ENCODE data around the gene RTKN. TPM values are rescaled to one million over a fixed set of nuclear protein-coding genes. Genes with fewer than 3 reads are reported as not detected.
A peak's percentile ranks its signal among the peaks of the same experiment; 100 is the strongest.

RTKN gene
- total RNA-seq, 1 donor from 2014 or later: 26.6 TPM

GRCh38 chr2:74439373-74439772 lies 2.4 kb downstream of the RTKN start:
- peaks cover 21 to 33% (median 32%) of the 10 kb centered on the region in 3 donors for H3K4me1 ChIP-seq (ENCODE audit: control insufficient read depth in 3 of 3, insufficient read depth in 3 of 3, low read length in 3 of 3)
- peak overlapping the region; percentile 72 to 85 (median 81) for H3K9ac ChIP-seq (ENCODE audit: low read depth in 1 of 3, low read length in 3 of 3)
- peak overlapping the region; percentile 78 to 85 (median 80) for H3K4me3 ChIP-seq (ENCODE audit: low read length in 3 of 3)
- H3K27ac ChIP-seq (ENCODE audit: low read depth, low read length): peak overlapping the region; percentile 76
- no peaks in the 10 kb centered on the region for H3K9me3 ChIP-seq (ENCODE audit: control insufficient read depth in 3 of 3, low read length in 3 of 3)
- H3K36me3 ChIP-seq (ENCODE audit: control insufficient read depth in 3 of 3, insufficient read depth in 3 of 3, low read length in 3 of 3): no peaks in the 10 kb centered on the region
- H3K27me3 ChIP-seq (ENCODE audit: control insufficient read depth in 3 of 3, insufficient read depth in 3 of 3, low read length in 3 of 3): peaks cover 0 to 37% (median 30%) of the 10 kb centered on the region in 3 donors

DNA sequence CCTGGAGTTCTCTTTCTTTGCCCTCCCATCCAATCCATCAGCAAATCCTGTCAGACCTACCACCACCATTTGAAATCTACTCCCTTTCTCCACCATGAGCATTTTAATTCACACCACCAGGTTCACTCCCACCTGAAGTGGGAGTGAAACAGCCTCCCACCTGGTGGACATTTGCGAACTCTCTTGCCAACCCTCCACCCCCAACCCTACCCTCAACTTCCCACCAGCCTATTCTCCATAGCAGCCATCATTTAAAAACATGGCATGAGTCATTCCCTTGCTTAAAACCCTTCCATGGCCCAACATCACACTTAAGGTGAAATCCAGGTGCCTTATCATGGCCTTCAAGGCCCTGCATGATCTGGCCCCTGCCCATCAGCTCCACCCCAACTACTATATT lies 3.5 kb downstream of the RTKN start:
- Histone ChIP-seq H3K27ac (ENCODE audit: low read depth, low read length) (no peak overlapping the region), H3K4me3 (ENCODE audit: low read length in 3 of 3) (no peak overlapping the region), H3K9ac (ENCODE audit: low read depth in 1 of 3, low read length in 3 of 3) (no peak overlapping the region)

DNA sequence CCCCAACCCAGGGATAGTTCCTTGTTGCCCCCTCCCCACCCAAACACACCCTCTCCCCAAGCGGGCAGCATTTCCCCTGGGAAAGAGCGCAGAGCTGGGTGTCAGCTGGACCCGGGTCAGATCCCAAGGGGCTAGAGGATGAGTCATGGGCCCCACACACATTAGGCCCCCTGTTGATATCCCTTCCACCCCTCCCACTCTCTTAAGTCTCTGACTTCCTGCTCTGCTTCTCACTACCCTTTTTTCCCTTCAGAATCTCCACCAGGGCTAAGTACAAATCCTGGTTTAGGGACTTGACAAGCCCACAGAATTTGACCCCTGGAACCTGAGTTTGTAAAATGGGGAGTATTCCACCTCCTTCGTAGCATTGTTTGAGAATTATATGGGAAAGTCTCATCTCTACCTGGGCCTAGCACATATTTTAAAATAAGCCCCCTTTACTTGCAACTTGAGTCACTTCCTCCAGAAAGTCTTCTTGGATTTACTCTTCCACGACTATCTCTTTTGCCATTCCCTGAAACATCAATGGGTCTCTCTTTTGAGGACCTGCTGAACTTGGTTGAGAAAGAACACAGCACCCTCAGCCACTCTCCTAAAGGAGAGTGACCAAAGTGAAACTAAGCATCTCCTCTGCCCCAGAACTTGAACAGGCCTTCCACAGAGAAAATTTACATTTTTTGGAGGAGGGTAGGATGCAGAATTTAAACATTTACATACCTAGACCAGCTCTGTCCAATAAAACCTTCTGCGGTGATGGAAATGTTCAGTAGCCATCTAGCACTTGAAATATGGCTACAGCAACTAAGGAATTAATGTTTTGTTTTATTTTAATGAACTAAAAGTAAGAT lies 4.7 kb downstream of the RTKN start:
- H3K27ac ChIP-seq (ENCODE audit: low read depth, low read length): no peak overlapping the region
- H3K9ac ChIP-seq (ENCODE audit: low read depth in 1 of 3, low read length in 3 of 3): no peak overlapping the region
- H3K27me3 ChIP-seq (ENCODE audit: control insufficient read depth in 3 of 3, insufficient read depth in 3 of 3, low read length in 3 of 3): peaks cover 0 to 31% (median 21%) of the 10 kb centered on the region in 3 donors
- H3K36me3 ChIP-seq (ENCODE audit: control insufficient read depth in 3 of 3, insufficient read depth in 3 of 3, low read length in 3 of 3): peaks cover 3 to 6% (median 4%) of the 10 kb centered on the region in 3 donors
- no peaks in the 10 kb centered on the region for H3K9me3 ChIP-seq (ENCODE audit: control insufficient read depth in 3 of 3, low read length in 3 of 3)
- H3K4me3 ChIP-seq (ENCODE audit: low read length in 3 of 3): no peak overlapping the region
- H3K4me1 ChIP-seq (ENCODE audit: control insufficient read depth in 3 of 3, insufficient read depth in 3 of 3, low read length in 3 of 3): peaks cover 21 to 32% (median 31%) of the 10 kb centered on the region in 3 donors

More for the DNA sequence above, 3.5 kb downstream of the RTKN start:
- Histone ChIP-seq H3K36me3 (ENCODE audit: control insufficient read depth in 3 of 3, insufficient read depth in 3 of 3, low read length in 3 of 3) (no peaks in the 10 kb centered on the region), H3K4me1 (ENCODE audit: control insufficient read depth in 3 of 3, insufficient read depth in 3 of 3, low read length in 3 of 3) (peaks cover 21 to 33% (median 32%) of the 10 kb centered on the region in 3 donors), H3K9me3 (ENCODE audit: control insufficient read depth in 3 of 3, low read length in 3 of 3) (no peaks in the 10 kb centered on the region), H3K27me3 (ENCODE audit: control insufficient read depth in 3 of 3, insufficient read depth in 3 of 3, low read length in 3 of 3) (peaks cover 0 to 37% (median 30%) of the 10 kb centered on the region in 3 donors)

GRCh38 chr2:74436111-74436805 lies 5.5 kb downstream of the RTKN start:
- Histone ChIP-seq H3K9ac (ENCODE audit: low read depth in 1 of 3, low read length in 3 of 3) (peak overlapping the region in 1 of 3 donors; percentile 17), H3K4me1 (ENCODE audit: control insufficient read depth in 3 of 3, insufficient read depth in 3 of 3, low read length in 3 of 3) (peaks cover 21 to 28% (median 25%) of the 10 kb centered on the region in 3 donors), H3K27ac (ENCODE audit: low read depth, low read length) (no peak overlapping the region), H3K27me3 (ENCODE audit: control insufficient read depth in 3 of 3, insufficient read depth in 3 of 3, low read length in 3 of 3) (peaks cover 0 to 22% (median 13%) of the 10 kb centered on the region in 3 donors), H3K9me3 (ENCODE audit: control insufficient read depth in 3 of 3, low read length in 3 of 3) (no peaks in the 10 kb centered on the region), H3K36me3 (ENCODE audit: control insufficient read depth in 3 of 3, insufficient read depth in 3 of 3, low read length in 3 of 3) (peaks cover 6 to 12% (median 9%) of the 10 kb centered on the region in 3 donors), H3K4me3 (ENCODE audit: low read length in 3 of 3) (no peak overlapping the region)

DNA sequence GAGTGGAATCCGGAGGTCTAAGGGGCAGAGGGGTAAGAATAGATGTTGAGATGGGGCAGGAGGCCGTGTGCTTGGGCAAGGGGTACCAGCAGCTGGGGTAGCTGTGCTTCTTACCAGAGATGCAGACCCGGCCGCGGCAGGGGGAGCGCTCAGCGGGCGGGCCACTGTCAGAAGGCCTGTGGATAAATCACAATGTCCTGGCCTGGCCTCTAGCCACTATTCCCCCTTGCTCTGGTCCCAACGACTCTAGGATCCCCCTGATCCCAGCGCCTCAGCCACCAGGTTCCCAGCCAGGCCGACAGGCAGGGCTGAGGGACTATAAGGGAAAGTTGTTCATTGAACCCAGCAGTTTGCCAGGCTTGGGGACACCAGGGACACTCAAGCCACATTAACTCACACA lies 11.2 kb downstream of the RTKN start:
- H3K9me3 ChIP-seq (ENCODE audit: control insufficient read depth in 3 of 3, low read length in 3 of 3): no peaks in the 10 kb centered on the region
- H3K36me3 ChIP-seq (ENCODE audit: control insufficient read depth in 3 of 3, insufficient read depth in 3 of 3, low read length in 3 of 3): peaks cover 25 to 49% (median 37%) of the 10 kb centered on the region in 3 donors
- no peaks in the 10 kb centered on the region for H3K27me3 ChIP-seq (ENCODE audit: control insufficient read depth in 3 of 3, insufficient read depth in 3 of 3, low read length in 3 of 3)
- H3K27ac ChIP-seq (ENCODE audit: low read depth, low read length): no peak overlapping the region
- H3K4me1 ChIP-seq (ENCODE audit: control insufficient read depth in 3 of 3, insufficient read depth in 3 of 3, low read length in 3 of 3): no peaks in the 10 kb centered on the region
- H3K4me3 ChIP-seq (ENCODE audit: low read length in 3 of 3): no peak overlapping the region
- H3K9ac ChIP-seq (ENCODE audit: low read depth in 1 of 3, low read length in 3 of 3): no peak overlapping the region

DNA sequence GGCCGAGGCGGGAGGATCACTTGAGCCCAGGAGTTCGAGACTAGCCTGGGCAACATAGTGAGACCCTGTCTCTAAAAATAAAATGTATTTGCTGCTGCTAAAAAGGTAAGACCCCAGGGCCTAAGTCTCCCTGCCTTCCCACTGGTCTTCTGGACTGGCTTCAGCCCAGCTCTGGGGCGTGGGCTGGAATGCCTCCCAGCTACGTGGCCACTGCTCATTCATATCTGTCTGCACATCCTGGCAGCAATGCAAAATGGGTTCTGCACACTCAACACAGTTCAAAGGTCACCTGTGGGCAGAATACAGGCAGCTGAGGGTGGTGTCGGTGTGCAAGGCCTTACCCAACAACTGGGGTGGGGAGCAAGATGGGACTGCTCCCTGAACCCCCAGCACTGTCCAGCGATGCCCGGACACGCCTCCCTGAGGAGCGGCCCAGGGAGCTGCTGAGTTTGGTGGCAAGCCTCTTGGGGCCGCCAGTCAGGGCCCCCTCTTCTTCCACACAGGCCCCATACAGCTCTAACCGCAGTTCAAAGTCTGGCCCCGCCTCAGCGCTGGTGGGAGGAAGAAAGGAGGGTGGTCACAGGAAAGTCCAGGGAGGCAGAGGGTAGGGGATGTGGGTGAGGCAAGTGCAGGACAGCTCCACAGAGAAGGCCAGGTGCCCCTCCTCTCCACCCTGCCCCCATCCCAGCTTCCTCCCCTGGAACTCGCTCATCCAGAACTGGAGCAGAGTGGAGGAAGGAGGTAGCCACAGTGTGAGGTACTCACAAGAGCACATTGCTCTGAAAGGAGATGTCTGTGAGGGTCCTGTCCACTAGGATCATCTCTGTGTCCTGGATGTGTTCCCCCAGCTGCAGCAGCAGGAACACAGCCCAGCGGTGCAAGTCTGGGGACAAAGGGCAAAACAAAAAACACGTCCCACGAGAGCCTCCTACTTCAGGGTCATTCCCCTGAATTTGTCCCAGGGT lies 12.0 kb downstream of the RTKN start:
- peaks cover 25 to 52% (median 37%) of the 10 kb centered on the region in 3 donors for H3K36me3 ChIP-seq (ENCODE audit: control insufficient read depth in 3 of 3, insufficient read depth in 3 of 3, low read length in 3 of 3)
- H3K4me1 ChIP-seq (ENCODE audit: control insufficient read depth in 3 of 3, insufficient read depth in 3 of 3, low read length in 3 of 3): no peaks in the 10 kb centered on the region
- H3K4me3 ChIP-seq (ENCODE audit: low read length in 3 of 3): no peak overlapping the region
- H3K9me3 ChIP-seq (ENCODE audit: control insufficient read depth in 3 of 3, low read length in 3 of 3): no peaks in the 10 kb centered on the region
- H3K27ac ChIP-seq (ENCODE audit: low read depth, low read length): no peak overlapping the region
- no peak overlapping the region for H3K9ac ChIP-seq (ENCODE audit: low read depth in 1 of 3, low read length in 3 of 3)
- no peaks in the 10 kb centered on the region for H3K27me3 ChIP-seq (ENCODE audit: control insufficient read depth in 3 of 3, insufficient read depth in 3 of 3, low read length in 3 of 3)

DNA sequence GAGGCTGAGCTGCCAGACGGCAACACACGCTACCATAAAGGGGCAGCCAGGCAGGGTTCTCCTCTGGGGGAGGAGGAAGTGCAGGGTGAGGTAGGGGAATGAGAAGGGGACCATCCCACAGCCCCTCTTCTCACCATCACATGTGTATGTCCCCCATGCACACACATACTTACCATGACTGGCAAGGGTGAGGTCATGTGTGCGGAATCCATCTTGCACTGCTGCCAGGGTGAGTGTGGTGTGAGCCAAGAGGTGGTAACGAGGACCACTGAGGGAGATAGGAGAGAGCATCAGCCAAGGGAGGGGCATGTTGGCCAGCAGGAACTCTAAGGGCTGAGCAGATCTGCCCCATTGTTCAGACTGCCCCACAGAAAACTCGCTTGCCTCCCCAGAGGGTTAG lies 13.1 kb downstream of the RTKN start:
- no peak overlapping the region for H3K27ac ChIP-seq (ENCODE audit: low read depth, low read length)
- peaks cover 25 to 52% (median 37%) of the 10 kb centered on the region in 3 donors for H3K36me3 ChIP-seq (ENCODE audit: control insufficient read depth in 3 of 3, insufficient read depth in 3 of 3, low read length in 3 of 3)
- no peaks in the 10 kb centered on the region for H3K9me3 ChIP-seq (ENCODE audit: control insufficient read depth in 3 of 3, low read length in 3 of 3)
- H3K27me3 ChIP-seq (ENCODE audit: control insufficient read depth in 3 of 3, insufficient read depth in 3 of 3, low read length in 3 of 3): no peaks in the 10 kb centered on the region
- no peaks in the 10 kb centered on the region for H3K4me1 ChIP-seq (ENCODE audit: control insufficient read depth in 3 of 3, insufficient read depth in 3 of 3, low read length in 3 of 3)
- peak overlapping the region in 1 of 3 donors; percentile 6 for H3K9ac ChIP-seq (ENCODE audit: low read depth in 1 of 3, low read length in 3 of 3)
- H3K4me3 ChIP-seq (ENCODE audit: low read length in 3 of 3): no peak overlapping the region

DNA sequence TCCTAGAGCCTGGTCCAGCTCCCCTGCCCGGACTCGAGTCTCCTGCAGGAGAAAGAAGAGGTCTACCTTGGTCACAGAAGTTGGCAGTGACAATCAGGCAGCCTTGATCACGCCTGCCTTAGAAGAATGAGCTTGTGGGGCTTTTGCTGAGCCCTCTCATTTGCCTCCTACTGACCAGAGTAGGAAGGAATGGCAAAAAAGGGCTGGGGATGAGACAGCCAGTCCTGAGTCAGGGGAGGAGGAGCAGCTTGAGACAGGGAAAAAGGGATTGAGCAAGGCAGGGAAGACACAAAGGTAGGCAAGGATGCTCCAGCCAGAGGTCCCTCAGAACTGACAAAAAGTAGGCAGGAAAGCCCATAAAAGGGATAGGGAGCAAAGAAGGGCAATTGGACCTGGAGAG lies 14.2 kb downstream of the RTKN start:
- peaks cover 25 to 52% (median 36%) of the 10 kb centered on the region in 3 donors for H3K36me3 ChIP-seq (ENCODE audit: control insufficient read depth in 3 of 3, insufficient read depth in 3 of 3, low read length in 3 of 3)
- no peak overlapping the region for H3K27ac ChIP-seq (ENCODE audit: low read depth, low read length)
- peaks cover 0 to 6% (median 5%) of the 10 kb centered on the region in 3 donors for H3K27me3 ChIP-seq (ENCODE audit: control insufficient read depth in 3 of 3, insufficient read depth in 3 of 3, low read length in 3 of 3)
- no peaks in the 10 kb centered on the region for H3K4me1 ChIP-seq (ENCODE audit: control insufficient read depth in 3 of 3, insufficient read depth in 3 of 3, low read length in 3 of 3)
- no peak overlapping the region for H3K9ac ChIP-seq (ENCODE audit: low read depth in 1 of 3, low read length in 3 of 3)
- H3K9me3 ChIP-seq (ENCODE audit: control insufficient read depth in 3 of 3, low read length in 3 of 3): no peaks in the 10 kb centered on the region
- H3K4me3 ChIP-seq (ENCODE audit: low read length in 3 of 3): no peak overlapping the region

- Histone ChIP-seq H3K36me3 (ENCODE audit: control insufficient read depth in 3 of 3, insufficient read depth in 3 of 3, low read length in 3 of 3) (peaks cover 19 to 40% (median 28%) of the 10 kb centered on the region in 3 donors), H3K9me3 (ENCODE audit: control insufficient read depth in 3 of 3, low read length in 3 of 3) (no peaks in the 10 kb centered on the region), H3K4me1 (ENCODE audit: control insufficient read depth in 3 of 3, insufficient read depth in 3 of 3, low read length in 3 of 3) (peaks cover 10 to 11% (median 10%) of the 10 kb centered on the region in 3 donors)
Observed at GRCh38 chr2:74426181-74426758, 15.5 kb downstream of the RTKN start.

More at GRCh38 chr2:74426181-74426758, 15.5 kb downstream of the RTKN start:
- Histone ChIP-seq H3K27me3 (ENCODE audit: control insufficient read depth in 3 of 3, insufficient read depth in 3 of 3, low read length in 3 of 3) (peaks cover 2 to 18% (median 16%) of the 10 kb centered on the region in 3 donors), H3K4me3 (ENCODE audit: low read length in 3 of 3) (no peak overlapping the region), H3K27ac (ENCODE audit: low read depth, low read length) (no peak overlapping the region), H3K9ac (ENCODE audit: low read depth in 1 of 3, low read length in 3 of 3) (no peak overlapping the region)

All from skeletal muscle tissue (tissue), 4 donors.